ENCODE measurements around the gene RAB29. TPM values are rescaled to one million over a fixed set of nuclear protein-coding genes. Genes with fewer than 3 reads are reported as not detected.

RAB29 gene
- total and polyA plus RNA-seq, 9 of the 15 experiments (the other 6 are each of a cell fraction or from before 2014, with no cell fraction given), result 6.3 to 17.6 (median 8.0) TPM

DNA sequence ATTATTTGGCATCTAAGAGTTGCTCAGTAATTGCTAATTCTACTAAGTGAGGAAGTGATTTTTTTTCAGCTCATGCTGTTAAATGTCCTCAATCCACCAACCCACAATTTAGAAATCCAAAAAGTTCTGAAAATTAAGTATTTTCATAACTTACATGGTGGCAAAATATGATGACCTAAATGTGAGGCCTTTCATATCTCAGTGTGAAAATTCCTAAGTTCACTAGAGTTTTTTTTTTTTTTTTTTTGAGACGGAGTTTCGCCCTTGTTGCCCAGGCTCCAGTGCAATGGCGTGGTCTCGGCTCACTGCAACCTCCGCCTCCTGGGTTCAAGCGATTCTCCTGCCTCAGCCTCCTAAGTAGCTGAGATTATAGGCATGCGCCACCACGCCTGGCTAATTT lies 30.9 kb downstream of the RAB29 start:
- H3K4me2 ChIP-seq (ENCODE audit: insufficient read depth, low read length), result no peak overlapping the region
- no peak for ATAC-seq
- TF ChIP-seq, protein P1, sequence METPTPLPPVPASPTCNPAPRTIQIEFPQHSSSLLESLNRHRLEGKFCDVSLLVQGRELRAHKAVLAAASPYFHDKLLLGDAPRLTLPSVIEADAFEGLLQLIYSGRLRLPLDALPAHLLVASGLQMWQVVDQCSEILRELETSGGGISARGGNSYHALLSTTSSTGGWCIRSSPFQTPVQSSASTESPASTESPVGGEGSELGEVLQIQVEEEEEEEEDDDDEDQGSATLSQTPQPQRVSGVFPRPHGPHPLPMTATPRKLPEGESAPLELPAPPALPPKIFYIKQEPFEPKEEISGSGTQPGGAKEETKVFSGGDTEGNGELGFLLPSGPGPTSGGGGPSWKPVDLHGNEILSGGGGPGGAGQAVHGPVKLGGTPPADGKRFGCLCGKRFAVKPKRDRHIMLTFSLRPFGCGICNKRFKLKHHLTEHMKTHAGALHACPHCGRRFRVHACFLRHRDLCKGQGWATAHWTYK (CRISPR knock-in tag; IDR thresholded peaks at IDR 0.05), result no peak
- no peak for TF ChIP-seq RUNX1 (IDR thresholded peaks at IDR 0.05; ENCODE audit: low read depth)
- TF ChIP-seq HDAC3 (IDR thresholded peaks at IDR 0.05; ENCODE audit: borderline replicate concordance, partially characterized antibody), result no peak
- TF ChIP-seq ZNF507 (tag; conservative IDR thresholded peaks at IDR 0.05), result no peak
- TF ChIP-seq, protein P2, sequence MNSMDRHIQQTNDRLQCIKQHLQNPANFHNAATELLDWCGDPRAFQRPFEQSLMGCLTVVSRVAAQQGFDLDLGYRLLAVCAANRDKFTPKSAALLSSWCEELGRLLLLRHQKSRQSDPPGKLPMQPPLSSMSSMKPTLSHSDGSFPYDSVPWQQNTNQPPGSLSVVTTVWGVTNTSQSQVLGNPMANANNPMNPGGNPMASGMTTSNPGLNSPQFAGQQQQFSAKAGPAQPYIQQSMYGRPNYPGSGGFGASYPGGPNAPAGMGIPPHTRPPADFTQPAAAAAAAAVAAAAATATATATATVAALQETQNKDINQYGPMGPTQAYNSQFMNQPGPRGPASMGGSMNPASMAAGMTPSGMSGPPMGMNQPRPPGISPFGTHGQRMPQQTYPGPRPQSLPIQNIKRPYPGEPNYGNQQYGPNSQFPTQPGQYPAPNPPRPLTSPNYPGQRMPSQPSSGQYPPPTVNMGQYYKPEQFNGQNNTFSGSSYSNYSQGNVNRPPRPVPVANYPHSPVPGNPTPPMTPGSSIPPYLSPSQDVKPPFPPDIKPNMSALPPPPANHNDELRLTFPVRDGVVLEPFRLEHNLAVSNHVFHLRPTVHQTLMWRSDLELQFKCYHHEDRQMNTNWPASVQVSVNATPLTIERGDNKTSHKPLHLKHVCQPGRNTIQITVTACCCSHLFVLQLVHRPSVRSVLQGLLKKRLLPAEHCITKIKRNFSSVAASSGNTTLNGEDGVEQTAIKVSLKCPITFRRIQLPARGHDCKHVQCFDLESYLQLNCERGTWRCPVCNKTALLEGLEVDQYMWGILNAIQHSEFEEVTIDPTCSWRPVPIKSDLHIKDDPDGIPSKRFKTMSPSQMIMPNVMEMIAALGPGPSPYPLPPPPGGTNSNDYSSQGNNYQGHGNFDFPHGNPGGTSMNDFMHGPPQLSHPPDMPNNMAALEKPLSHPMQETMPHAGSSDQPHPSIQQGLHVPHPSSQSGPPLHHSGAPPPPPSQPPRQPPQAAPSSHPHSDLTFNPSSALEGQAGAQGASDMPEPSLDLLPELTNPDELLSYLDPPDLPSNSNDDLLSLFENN (IDR thresholded peaks at IDR 0.05; ENCODE audit: low read depth in 2 of 2, low read length in 2 of 2), result no peak
- TF ChIP-seq, protein P3, sequence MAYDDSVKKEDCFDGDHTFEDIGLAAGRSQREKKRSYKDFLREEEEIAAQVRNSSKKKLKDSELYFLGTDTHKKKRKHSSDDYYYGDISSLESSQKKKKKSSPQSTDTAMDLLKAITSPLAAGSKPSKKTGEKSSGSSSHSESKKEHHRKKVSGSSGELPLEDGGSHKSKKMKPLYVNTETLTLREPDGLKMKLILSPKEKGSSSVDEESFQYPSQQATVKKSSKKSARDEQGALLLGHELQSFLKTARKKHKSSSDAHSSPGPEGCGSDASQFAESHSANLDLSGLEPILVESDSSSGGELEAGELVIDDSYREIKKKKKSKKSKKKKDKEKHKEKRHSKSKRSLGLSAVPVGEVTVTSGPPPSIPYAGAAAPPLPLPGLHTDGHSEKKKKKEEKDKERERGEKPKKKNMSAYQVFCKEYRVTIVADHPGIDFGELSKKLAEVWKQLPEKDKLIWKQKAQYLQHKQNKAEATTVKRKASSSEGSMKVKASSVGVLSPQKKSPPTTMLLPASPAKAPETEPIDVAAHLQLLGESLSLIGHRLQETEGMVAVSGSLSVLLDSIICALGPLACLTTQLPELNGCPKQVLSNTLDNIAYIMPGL (CRISPR knock-in tag; IDR thresholded peaks at IDR 0.05), result no peak
- TF ChIP-seq, protein P4, sequence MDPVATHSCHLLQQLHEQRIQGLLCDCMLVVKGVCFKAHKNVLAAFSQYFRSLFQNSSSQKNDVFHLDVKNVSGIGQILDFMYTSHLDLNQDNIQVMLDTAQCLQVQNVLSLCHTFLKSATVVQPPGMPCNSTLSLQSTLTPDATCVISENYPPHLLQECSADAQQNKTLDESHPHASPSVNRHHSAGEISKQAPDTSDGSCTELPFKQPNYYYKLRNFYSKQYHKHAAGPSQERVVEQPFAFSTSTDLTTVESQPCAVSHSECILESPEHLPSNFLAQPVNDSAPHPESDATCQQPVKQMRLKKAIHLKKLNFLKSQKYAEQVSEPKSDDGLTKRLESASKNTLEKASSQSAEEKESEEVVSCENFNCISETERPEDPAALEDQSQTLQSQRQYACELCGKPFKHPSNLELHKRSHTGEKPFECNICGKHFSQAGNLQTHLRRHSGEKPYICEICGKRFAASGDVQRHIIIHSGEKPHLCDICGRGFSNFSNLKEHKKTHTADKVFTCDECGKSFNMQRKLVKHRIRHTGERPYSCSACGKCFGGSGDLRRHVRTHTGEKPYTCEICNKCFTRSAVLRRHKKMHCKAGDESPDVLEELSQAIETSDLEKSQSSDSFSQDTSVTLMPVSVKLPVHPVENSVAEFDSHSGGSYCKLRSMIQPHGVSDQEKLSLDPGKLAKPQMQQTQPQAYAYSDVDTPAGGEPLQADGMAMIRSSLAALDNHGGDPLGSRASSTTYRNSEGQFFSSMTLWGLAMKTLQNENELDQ (CRISPR knock-in tag; IDR thresholded peaks at IDR 0.05; ENCODE audit: borderline replicate concordance), result no peak
- no peak for TF ChIP-seq KDM1A (IDR thresholded peaks at IDR 0.05)
- TF ChIP-seq ZFPM2 (CRISPR knock-in tag; IDR thresholded peaks at IDR 0.05), result no peak
- TF ChIP-seq, protein P5, sequence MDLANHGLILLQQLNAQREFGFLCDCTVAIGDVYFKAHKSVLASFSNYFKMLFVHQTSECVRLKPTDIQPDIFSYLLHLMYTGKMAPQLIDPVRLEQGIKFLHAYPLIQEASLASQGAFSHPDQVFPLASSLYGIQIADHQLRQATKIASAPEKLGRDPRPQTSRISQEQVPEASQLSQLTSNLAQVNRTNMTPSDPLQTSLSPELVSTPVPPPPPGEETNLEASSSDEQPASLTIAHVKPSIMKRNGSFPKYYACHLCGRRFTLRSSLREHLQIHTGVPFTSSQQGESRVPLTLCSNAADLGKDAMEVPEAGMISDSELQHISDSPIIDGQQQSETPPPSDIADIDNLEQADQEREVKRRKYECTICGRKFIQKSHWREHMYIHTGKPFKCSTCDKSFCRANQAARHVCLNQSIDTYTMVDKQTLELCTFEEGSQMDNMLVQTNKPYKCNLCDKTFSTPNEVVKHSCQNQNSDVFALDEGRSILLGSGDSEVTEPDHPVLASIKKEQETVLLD (IDR thresholded peaks at IDR 0.05), result no peak
- no peak for TF ChIP-seq CEBPB (tag; IDR thresholded peaks at IDR 0.05)

More for the DNA sequence above, 30.9 kb downstream of the RAB29 start:
- DNase-seq (ENCODE audit: extremely low read depth in 1 of 4, low spot score in 3 of 4), result no peak
- peaks cover 72% of the 10 kb centered on the region for H3K36me3 ChIP-seq (ENCODE audit: control insufficient read depth, insufficient read depth, low read length)
- no peaks in the 10 kb centered on the region for H3K27me3 ChIP-seq (ENCODE audit: control insufficient read depth in 2 of 2, insufficient read depth in 2 of 2, low read length in 2 of 2)
- peaks cover 15 to 24% of the 10 kb centered on the region in 2 experiments; a peak in 4 of 5 replicates for H3K4me1 ChIP-seq (replicated peaks in 1 of 2; ENCODE audit: control insufficient read depth in 2 of 2, insufficient read depth in 2 of 2, low read length in 2 of 2)
- no peak overlapping the region for H3K9ac ChIP-seq (ENCODE audit: insufficient read depth in 1 of 2, low read depth in 2 of 2, low read length in 2 of 2)
- H3K4me3 ChIP-seq, result no peak overlapping the region
- no peak overlapping the region for H3K27ac ChIP-seq (ENCODE audit: extremely low read depth, low read depth, low read length)
- CTCF ChIA-PET (ENCODE audit: low intra/inter-chr PET ratio), result no interaction called here
- H3K79me2 ChIP-seq (ENCODE audit: control insufficient read depth, insufficient read depth, low read length), result peaks cover 96% of the 10 kb centered on the region
- no peaks in the 10 kb centered on the region for H3K9me1 ChIP-seq (ENCODE audit: control insufficient read depth, insufficient read depth, low read length)
- H2AFZ ChIP-seq (ENCODE audit: low read depth, low read length), result no peak overlapping the region
- in situ Hi-C loops (cut with MboI) (no loop called here), intact Hi-C loops (cut with micrococcal nuclease) (no loop called here)
- H4K20me1 ChIP-seq (replicated peaks; ENCODE audit: control insufficient read depth, insufficient read depth, low read length), result peaks cover 36% of the 10 kb centered on the region
- no peak for FAIRE-seq
- 100% methylated on average over 3 of the region's 8 CpGs for WGBS (ENCODE audit: insufficient coverage, low coverage, missing lambda C conversion rate)
- no peaks in the 10 kb centered on the region for H3K9me3 ChIP-seq (replicated peaks; ENCODE audit: control insufficient read depth, insufficient read depth, low read depth, low read length)
- BruUV-seq (replicated peaks), result no TSS peak
- POLR2A ChIA-PET, result no interaction called here

All from K562 (cell line).